CD4-positive, CD25-positive, alpha-beta regulatory T cell (primary cell): ENCODE measurements around the gene SLC25A29. TPM values are rescaled to one million over a fixed set of nuclear protein-coding genes. Genes with fewer than 3 reads are reported as not detected.
"Not testable (repeated sequence)": the region's sequence is repeated elsewhere in the genome, so short reads cannot be mapped to it uniquely, and the experiment has no call there.

Source experiments
- ATAC-seq, 2 donors: fragments of 150-1000 bp; cut with Tn5 transposase; one replicate each; pipeline ENCODE4 v1.10.0; 2021; ENCODE audit warnings: low read depth in 2 of 2, moderate number of reproducible peaks in 2 of 2, moderate library complexity in 1 of 2
- DNase-seq, 3 donors: peaks; one replicate each; pipeline versions ENCODE4 v3.0.0 to v3.0.0-alpha.2; 2012 to 2022; ENCODE audit warnings: mixed read lengths in 1 of 3
- H3K27ac ChIP-seq: one replicate; pipeline ENCODE4 v1.7.0; 2013; ENCODE audit warnings: mild to moderate bottlenecking, low read length; ENCODE audit not compliant: insufficient read depth, poor library complexity, severe bottlenecking
- H3K27me3 ChIP-seq: one replicate; pipeline ENCODE4 v1.7.0; 2013; ENCODE audit warnings: low read length; ENCODE audit not compliant: control insufficient read depth, insufficient read depth
- H3K36me3 ChIP-seq: one replicate; pipeline ENCODE4 v1.7.0; 2013; ENCODE audit warnings: mild to moderate bottlenecking, low read length, moderate library complexity; ENCODE audit not compliant: control insufficient read depth, insufficient read depth
- H3K4me1 ChIP-seq: 2 replicates; pipeline ENCODE4 v1.7.0; 2013; ENCODE audit warnings: mild to moderate bottlenecking, low read length; ENCODE audit not compliant: insufficient read depth, control insufficient read depth, poor library complexity, severe bottlenecking
- H3K4me3 ChIP-seq: one replicate; pipeline ENCODE4 v1.7.0; 2013; ENCODE audit warnings: low read depth, mild to moderate bottlenecking, low read length, moderate library complexity
- H3K9me3 ChIP-seq, 2 experiments: 1 replicate in 1 of 2; 2 replicates in 1 of 2; pipeline ENCODE4 v1.7.0; 2013; ENCODE audit warnings: low read length in 2 of 2, mild to moderate bottlenecking in 1 of 2, moderate library complexity in 1 of 2; ENCODE audit not compliant: control insufficient read depth in 2 of 2
- H3K27ac Mint-ChIP-seq, 3 donors: one replicate each; pipeline ENCODE4 v1.8.0; 2020 to 2022; ENCODE audit warnings: mild to moderate bottlenecking in 3 of 3, mixed read lengths in 3 of 3, moderate library complexity in 2 of 3
- H3K27me3 Mint-ChIP-seq: one replicate; pipeline ENCODE4 v1.8.0; 2022; ENCODE audit warnings: mild to moderate bottlenecking, mixed read lengths
- H3K36me3 Mint-ChIP-seq: one replicate; pipeline ENCODE4 v1.8.0; 2020; ENCODE audit warnings: mixed read lengths
- H3K4me1 Mint-ChIP-seq, 4 donors: one replicate each; pipeline ENCODE4 v1.8.0; 2020 to 2022; ENCODE audit warnings: mixed read lengths in 4 of 4, mild to moderate bottlenecking in 1 of 4
- H3K4me3 Mint-ChIP-seq, 4 donors: one replicate each; pipeline ENCODE4 v1.8.0; 2020 to 2022; ENCODE audit warnings: mild to moderate bottlenecking in 4 of 4, mixed read lengths in 4 of 4, moderate library complexity in 3 of 4
- H3K9me3 Mint-ChIP-seq, 7 donors: one replicate each; pipeline ENCODE4 v1.8.0; 2020 to 2022; ENCODE audit warnings: mixed read lengths in 7 of 7, mild to moderate bottlenecking in 3 of 7, moderate library complexity in 2 of 7
- polyA plus RNA-seq, 4 donors: library from polyadenylated mRNA; unstranded; fragments of 300-500 nt; fragmentation: Illumina TruSeq; gene quantifications; one replicate each; pipeline ENCODE4 v1.2.3, GENCODE V29; 2021
- total RNA-seq: library from RNA; stranded (reverse); gene quantifications from one replicate; pipeline ENCODE4 v1.2.3, GENCODE V29; 2022

SLC25A29 gene
- total and polyA plus RNA-seq, 5 donors from 2014 or later: 0.69 to 7.9 (median 2.3) TPM

GRCh38 chr14:100298551-100299237 is 7.5 kb downstream of the SLC25A29 start:
- no peak for DNase-seq
- Histone ChIP-seq H3K27me3 (no peaks in the 10 kb centered on the region), H3K27ac (no peak overlapping the region), H3K9me3 (no peaks in the 10 kb centered on the region), H3K36me3 (no peaks in the 10 kb centered on the region), H3K4me1 (no peaks in the 10 kb centered on the region), H3K4me3 (no peak overlapping the region)
- Mint-ChIP-seq H3K27ac (no peak overlapping the region), H3K4me1 (peaks cover 0 to 4% (median 1%) of the 10 kb centered on the region in 4 donors), H3K27me3 (no peaks in the 10 kb centered on the region), H3K4me3 (peak overlapping the region in 1 of 4 donors; percentile 83), H3K36me3 (no peaks in the 10 kb centered on the region), H3K9me3 (no peaks in the 10 kb centered on the region)
- ATAC-seq: no peak

GRCh38 chr14:100297320-100298300 is 8.6 kb downstream of the SLC25A29 start:
- Mint-ChIP-seq H3K9me3 (no peaks in the 10 kb centered on the region), H3K27me3 (no peaks in the 10 kb centered on the region), H3K4me1 (peaks cover 0 to 4% (median 1%) of the 10 kb centered on the region in 4 donors), H3K27ac (no peak overlapping the region), H3K4me3 (no peak overlapping the region), H3K36me3 (no peaks in the 10 kb centered on the region)
- no peaks in the 10 kb centered on the region for H3K9me3 ChIP-seq
- ATAC-seq (peak in 1 of 2 donors; percentile 54), DNase-seq (no peak)
- no peak overlapping the region for H3K4me3 ChIP-seq
- no peaks in the 10 kb centered on the region for H3K27me3 ChIP-seq
- H3K4me1 ChIP-seq: no peaks in the 10 kb centered on the region
- no peak overlapping the region for H3K27ac ChIP-seq
- H3K36me3 ChIP-seq: no peaks in the 10 kb centered on the region

- H3K9me3 Mint-ChIP-seq, H3K36me3 Mint-ChIP-seq, H3K4me1 Mint-ChIP-seq, H3K4me3 ChIP-seq, H3K27me3 Mint-ChIP-seq, H3K36me3 ChIP-seq, H3K27ac Mint-ChIP-seq, ATAC-seq, H3K27ac ChIP-seq, H3K9me3 ChIP-seq, DNase-seq, H3K27me3 ChIP-seq, H3K4me3 Mint-ChIP-seq, H3K4me1 ChIP-seq: not testable (repeated sequence)
Observed at GRCh38 chr14:100296729-100297128, 9.5 kb downstream of the SLC25A29 start.

- Mint-ChIP-seq H3K27ac (peak overlapping the region in 1 of 3 donors; percentile 94), H3K4me1 (peaks cover 0 to 3% (median 0%) of the 10 kb centered on the region in 4 donors)
Observed at GRCh38 chr14:100296106-100296651, 10.1 kb downstream of the SLC25A29 start.

GRCh38 chr14:100295376-100296105 is 10.7 kb downstream of the SLC25A29 start:
- Histone ChIP-seq H3K9me3 (no peaks in the 10 kb centered on the region), H3K27me3 (no peaks in the 10 kb centered on the region), H3K27ac (no peak overlapping the region), H3K4me1 (no peaks in the 10 kb centered on the region), H3K4me3 (no peak overlapping the region), H3K36me3 (no peaks in the 10 kb centered on the region)
- DNase-seq (no peak), ATAC-seq (no peak)
- H3K4me1 Mint-ChIP-seq: peaks cover 0 to 5% (median 0%) of the 10 kb centered on the region in 4 donors
- H3K9me3 Mint-ChIP-seq: no peaks in the 10 kb centered on the region
- no peak overlapping the region for H3K4me3 Mint-ChIP-seq
- no peak overlapping the region for H3K27ac Mint-ChIP-seq
- H3K27me3 Mint-ChIP-seq: no peaks in the 10 kb centered on the region
- no peaks in the 10 kb centered on the region for H3K36me3 Mint-ChIP-seq

More at GRCh38 chr14:100296106-100296651, 10.1 kb downstream of the SLC25A29 start:
- ATAC-seq (no peak), DNase-seq (no peak)
- Mint-ChIP-seq H3K4me3 (no peak overlapping the region), H3K27me3 (no peaks in the 10 kb centered on the region), H3K9me3 (no peaks in the 10 kb centered on the region), H3K36me3 (no peaks in the 10 kb centered on the region)
- Histone ChIP-seq H3K9me3 (no peaks in the 10 kb centered on the region), H3K36me3 (no peaks in the 10 kb centered on the region), H3K4me1 (no peaks in the 10 kb centered on the region), H3K27ac (no peak overlapping the region), H3K27me3 (no peaks in the 10 kb centered on the region), H3K4me3 (no peak overlapping the region)

- Mint-ChIP-seq H3K36me3 (no peaks in the 10 kb centered on the region), H3K9me3 (no peaks in the 10 kb centered on the region), H3K27ac (no peak overlapping the region), H3K27me3 (no peaks in the 10 kb centered on the region), H3K4me1 (peaks cover 0 to 5% (median 0%) of the 10 kb centered on the region in 4 donors), H3K4me3 (no peak overlapping the region)
- no peak overlapping the region for H3K4me3 ChIP-seq
- no peak overlapping the region for H3K27ac ChIP-seq
- no peak for DNase-seq
- H3K36me3 ChIP-seq: no peaks in the 10 kb centered on the region
- no peaks in the 10 kb centered on the region for H3K4me1 ChIP-seq
- no peaks in the 10 kb centered on the region for H3K9me3 ChIP-seq
- H3K27me3 ChIP-seq: no peaks in the 10 kb centered on the region
- no peak for ATAC-seq
Observed at GRCh38 chr14:100294963-100295330, 11.3 kb downstream of the SLC25A29 start.

- peaks cover 0 to 3% (median 0%) of the 10 kb centered on the region in 4 donors for H3K4me1 Mint-ChIP-seq
Observed at GRCh38 chr14:100294213-100294962, 11.9 kb downstream of the SLC25A29 start.

More at GRCh38 chr14:100294213-100294962, 11.9 kb downstream of the SLC25A29 start:
- H3K27ac ChIP-seq: no peak overlapping the region
- H3K4me3 ChIP-seq: no peak overlapping the region
- no peak for DNase-seq
- no peaks in the 10 kb centered on the region for H3K9me3 ChIP-seq
- Mint-ChIP-seq H3K9me3 (no peaks in the 10 kb centered on the region), H3K4me3 (no peak overlapping the region), H3K27me3 (no peaks in the 10 kb centered on the region), H3K36me3 (no peaks in the 10 kb centered on the region), H3K27ac (no peak overlapping the region)
- no peaks in the 10 kb centered on the region for H3K4me1 ChIP-seq
- H3K27me3 ChIP-seq: no peaks in the 10 kb centered on the region
- ATAC-seq: no peak
- H3K36me3 ChIP-seq: no peaks in the 10 kb centered on the region
